Esophagus squamous epithelium (tissue), 4 donors: ENCODE data around the gene SECTM1.

Experiments
- POLR2A ChIP-seq, 4 donors: fragments of 450-650 bp; IDR thresholded peaks; one replicate each; pipeline ENCODE4 v1.6.1; 2017; ENCODE audit warnings: antibody characterized with exemption in 4 of 4, mild to moderate bottlenecking in 4 of 4, moderate library complexity in 3 of 4
- TF ChIP-seq, protein P1 (sequence below), 6 experiments: fragments of 450-650 bp in 4 of 6; fragments of 200-600 bp in 2 of 6; sonication (generic) in 2 of 6; IDR thresholded peaks; one replicate each; pipeline ENCODE4 v1.5.1; 2016 to 2019; ENCODE audit warnings: antibody characterized with exemption in 6 of 6, mild to moderate bottlenecking in 4 of 6, moderate library complexity in 4 of 6

GRCh38 chr17:82300707-82301270 lies 32.8 kb downstream of the SECTM1 start:
- TF ChIP-seq, protein P1, sequence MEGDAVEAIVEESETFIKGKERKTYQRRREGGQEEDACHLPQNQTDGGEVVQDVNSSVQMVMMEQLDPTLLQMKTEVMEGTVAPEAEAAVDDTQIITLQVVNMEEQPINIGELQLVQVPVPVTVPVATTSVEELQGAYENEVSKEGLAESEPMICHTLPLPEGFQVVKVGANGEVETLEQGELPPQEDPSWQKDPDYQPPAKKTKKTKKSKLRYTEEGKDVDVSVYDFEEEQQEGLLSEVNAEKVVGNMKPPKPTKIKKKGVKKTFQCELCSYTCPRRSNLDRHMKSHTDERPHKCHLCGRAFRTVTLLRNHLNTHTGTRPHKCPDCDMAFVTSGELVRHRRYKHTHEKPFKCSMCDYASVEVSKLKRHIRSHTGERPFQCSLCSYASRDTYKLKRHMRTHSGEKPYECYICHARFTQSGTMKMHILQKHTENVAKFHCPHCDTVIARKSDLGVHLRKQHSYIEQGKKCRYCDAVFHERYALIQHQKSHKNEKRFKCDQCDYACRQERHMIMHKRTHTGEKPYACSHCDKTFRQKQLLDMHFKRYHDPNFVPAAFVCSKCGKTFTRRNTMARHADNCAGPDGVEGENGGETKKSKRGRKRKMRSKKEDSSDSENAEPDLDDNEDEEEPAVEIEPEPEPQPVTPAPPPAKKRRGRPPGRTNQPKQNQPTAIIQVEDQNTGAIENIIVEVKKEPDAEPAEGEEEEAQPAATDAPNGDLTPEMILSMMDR (IDR thresholded peaks at IDR 0.05), result peak; percentile 75 to 89 (median 81)
- no peak for TF ChIP-seq POLR2A (IDR thresholded peaks at IDR 0.05)
